ENCODE measurements around the gene MYL3. TPM values are rescaled to one million over a fixed set of nuclear protein-coding genes. Genes with fewer than 3 reads are reported as not detected.

MYL3 gene
- total RNA-seq, 5 donors from 2014 or later (not counting 1 experiment from before 2014, with no cell fraction given), result not detected

DNA sequence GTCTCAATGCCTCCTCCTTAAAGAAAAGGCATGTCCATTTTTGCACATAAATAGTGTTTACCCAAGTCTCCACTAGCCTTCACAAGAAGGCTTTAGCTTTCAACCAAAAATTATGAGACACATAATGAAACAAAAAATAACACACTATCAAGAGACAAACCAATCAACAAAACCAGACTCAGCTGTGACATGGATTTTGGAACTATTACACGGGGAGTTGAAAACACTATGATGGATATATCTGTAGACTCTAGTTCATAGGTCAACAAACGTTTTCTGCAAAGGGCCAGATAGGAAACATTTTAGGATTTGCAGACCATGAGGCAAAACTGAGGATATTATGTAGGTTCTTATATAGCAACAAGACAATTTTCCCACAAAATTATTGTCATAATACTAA is 24.9 kb downstream of the MYL3 start:
- DNase-seq, result no peak
- H3K9me3 Mint-ChIP-seq, result peaks cover 10 to 58% (median 42%) of the 10 kb centered on the region in 3 donors
- Histone ChIP-seq H3K4me1 (ENCODE audit: control insufficient read depth in 1 of 2, extremely low read depth in 1 of 2, insufficient read depth in 2 of 2, low read length in 2 of 2) (no peaks in the 10 kb centered on the region), H3K4me3 (ENCODE audit: control insufficient read depth in 1 of 2, extremely low read depth in 1 of 2, low read length in 1 of 2) (no peak overlapping the region), H3K9me3 (no peaks in the 10 kb centered on the region), H3K36me3 (ENCODE audit: control insufficient read depth in 2 of 2, extremely low read depth in 1 of 2, insufficient read depth in 1 of 2, low read length in 1 of 2) (no peaks in the 10 kb centered on the region), H3K27me3 (replicated peaks in 1 of 2; ENCODE audit: control insufficient read depth in 2 of 2, extremely low read depth in 1 of 2, insufficient read depth in 2 of 2, low read length in 1 of 2) (peaks cover 0 to 4% of the 10 kb centered on the region in 2 experiments), H3K27ac (ENCODE audit: low read length) (no peak overlapping the region)
- no peak overlapping the region for H3K4me3 Mint-ChIP-seq
- CTCF ChIA-PET, result no interaction called here
- H3K27me3 Mint-ChIP-seq, result no peaks in the 10 kb centered on the region
- H3K4me1 Mint-ChIP-seq, result no peaks in the 10 kb centered on the region
- POLR2A ChIA-PET, result no interaction called here
- no peak overlapping the region for H3K27ac Mint-ChIP-seq
- ATAC-seq (replicated peaks in 1 of 4), result no peak
- no CpG with 5 or more reads among the region's 2 CpGs for WGBS (ENCODE audit: insufficient coverage)
- H3K36me3 Mint-ChIP-seq, result peaks cover 23% of the 10 kb centered on the region

DNA sequence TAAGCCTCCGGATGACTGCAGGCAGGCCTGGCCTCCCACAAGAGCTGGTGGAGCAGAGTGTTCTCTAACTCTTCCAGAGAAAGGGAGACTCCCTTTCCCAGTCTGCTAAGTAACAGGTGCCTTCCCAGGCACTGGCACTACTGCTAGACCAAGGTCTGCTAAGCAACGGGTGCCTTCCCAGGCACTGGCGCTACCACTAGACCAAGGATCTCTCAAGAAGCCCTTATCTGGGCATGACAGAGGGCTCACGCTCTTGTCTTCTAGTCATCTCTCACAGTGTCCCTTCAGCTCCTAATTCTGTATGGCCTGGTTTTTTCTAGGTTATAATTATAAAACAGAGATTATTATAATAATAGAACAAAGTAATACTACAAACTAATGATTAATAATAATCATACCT is 27.8 kb downstream of the MYL3 start:
- Mint-ChIP-seq H3K27me3 (peaks cover 0 to 1% of the 10 kb centered on the region in 2 donors), H3K4me3 (no peak overlapping the region), H3K36me3 (peaks cover 19% of the 10 kb centered on the region), H3K9me3 (peaks cover 5 to 34% (median 23%) of the 10 kb centered on the region in 3 donors), H3K4me1 (no peaks in the 10 kb centered on the region), H3K27ac (no peak overlapping the region)
- ATAC-seq (replicated peaks in 1 of 4) (no peak), DNase-seq (no peak)
- Histone ChIP-seq H3K27ac (ENCODE audit: low read length) (no peak overlapping the region), H3K4me1 (ENCODE audit: control insufficient read depth in 1 of 2, extremely low read depth in 1 of 2, insufficient read depth in 2 of 2, low read length in 2 of 2) (no peaks in the 10 kb centered on the region), H3K4me3 (ENCODE audit: control insufficient read depth in 1 of 2, extremely low read depth in 1 of 2, low read length in 1 of 2) (no peak overlapping the region), H3K27me3 (replicated peaks in 1 of 2; ENCODE audit: control insufficient read depth in 2 of 2, extremely low read depth in 1 of 2, insufficient read depth in 2 of 2, low read length in 1 of 2) (peaks cover 0 to 4% of the 10 kb centered on the region in 2 experiments), H3K36me3 (ENCODE audit: control insufficient read depth in 2 of 2, extremely low read depth in 1 of 2, insufficient read depth in 1 of 2, low read length in 1 of 2) (no peaks in the 10 kb centered on the region), H3K9me3 (no peaks in the 10 kb centered on the region)
- 90% methylated on average over 3 of the region's 4 CpGs for WGBS (ENCODE audit: insufficient coverage)
- CTCF ChIA-PET, result no interaction called here
- POLR2A ChIA-PET, result no interaction called here

DNA sequence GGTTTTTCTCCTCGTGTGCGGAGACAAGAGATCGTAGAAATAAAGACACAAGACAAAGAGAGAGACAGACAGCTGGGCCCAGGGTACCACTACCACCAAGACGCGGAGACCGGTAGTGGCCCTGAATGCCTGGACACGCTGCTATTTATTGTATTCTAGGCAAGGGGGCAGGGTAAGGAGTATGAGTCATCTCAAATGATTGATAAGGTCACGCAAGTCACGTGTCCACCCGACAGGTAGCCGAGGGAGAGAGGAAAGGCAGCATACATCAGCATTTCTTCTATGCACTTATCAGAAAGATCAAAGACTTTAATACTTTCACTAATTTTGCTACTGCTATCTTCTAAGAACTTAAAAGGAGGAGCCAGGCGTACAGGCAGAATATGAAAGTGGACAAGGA is 28.2 kb downstream of the MYL3 start:
- no peak for ATAC-seq (replicated peaks in 1 of 4)
- H3K27me3 ChIP-seq (replicated peaks in 1 of 2; ENCODE audit: control insufficient read depth in 2 of 2, extremely low read depth in 1 of 2, insufficient read depth in 2 of 2, low read length in 1 of 2), result peaks cover 0 to 4% of the 10 kb centered on the region in 2 experiments
- Mint-ChIP-seq H3K36me3 (peaks cover 16% of the 10 kb centered on the region), H3K27me3 (peaks cover 0 to 1% of the 10 kb centered on the region in 2 donors), H3K27ac (no peak overlapping the region), H3K4me1 (no peaks in the 10 kb centered on the region), H3K4me3 (no peak overlapping the region), H3K9me3 (peaks cover 5 to 30% (median 21%) of the 10 kb centered on the region in 3 donors)
- DNase-seq, result no peak
- no peak overlapping the region for H3K4me3 ChIP-seq (ENCODE audit: control insufficient read depth in 1 of 2, extremely low read depth in 1 of 2, low read length in 1 of 2)
- POLR2A ChIA-PET, result no interaction called here
- no peak overlapping the region for H3K27ac ChIP-seq (ENCODE audit: low read length)
- WGBS (ENCODE audit: insufficient coverage), result 89% methylated on average over 6 of the region's 12 CpGs
- H3K36me3 ChIP-seq (ENCODE audit: control insufficient read depth in 2 of 2, extremely low read depth in 1 of 2, insufficient read depth in 1 of 2, low read length in 1 of 2), result no peaks in the 10 kb centered on the region
- peaks cover 0 to under 1% of the 10 kb centered on the region in 2 experiments for H3K4me1 ChIP-seq (ENCODE audit: control insufficient read depth in 1 of 2, extremely low read depth in 1 of 2, insufficient read depth in 2 of 2, low read length in 2 of 2)
- CTCF ChIA-PET, result no interaction called here
- H3K9me3 ChIP-seq, result no peaks in the 10 kb centered on the region

DNA sequence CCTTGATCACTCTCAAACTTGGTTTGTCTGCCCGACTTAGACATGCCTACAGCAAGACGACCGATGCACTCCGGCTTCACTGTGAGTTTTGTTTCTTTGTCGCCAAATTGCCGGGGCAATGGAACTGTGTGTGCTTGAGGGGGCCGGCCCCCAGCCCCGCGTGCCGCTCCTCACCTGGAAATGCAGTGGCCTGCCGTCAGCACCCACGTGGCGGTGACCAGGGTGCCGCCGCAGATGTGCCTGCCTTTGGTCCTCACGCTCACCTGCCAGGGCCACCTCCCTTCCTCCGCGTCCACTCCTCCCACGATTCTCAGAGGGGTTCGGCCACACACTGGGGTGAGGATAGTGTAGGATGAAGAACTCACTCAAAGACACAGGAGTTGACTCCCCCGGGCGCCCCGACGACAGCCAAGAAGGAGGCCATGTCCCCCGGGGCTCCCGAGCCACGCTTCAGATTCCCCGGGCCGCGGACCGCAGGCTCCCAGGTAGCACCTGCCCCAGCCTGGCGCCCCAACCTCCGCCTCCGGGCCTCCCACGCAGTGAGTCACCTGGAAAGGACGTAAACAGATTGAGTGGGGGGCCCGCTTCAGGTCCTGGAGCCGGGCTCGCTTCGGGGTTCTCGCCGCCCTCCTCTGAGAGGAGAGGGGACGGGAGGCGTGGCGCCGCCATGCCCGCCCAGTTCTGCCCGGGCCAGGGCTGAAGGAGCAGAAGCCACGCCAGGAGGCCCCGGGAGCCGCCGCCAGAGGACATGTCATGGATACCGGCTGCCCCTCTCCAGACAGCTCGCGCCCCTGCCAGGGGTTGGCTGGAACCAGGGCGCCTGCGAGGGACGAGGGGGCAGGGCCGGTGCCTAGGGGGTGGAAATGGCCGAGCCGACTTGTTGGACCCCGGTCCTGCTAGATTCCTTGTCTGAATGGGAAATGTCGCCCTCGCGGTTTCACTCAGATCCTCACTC is 29.6 kb downstream of the MYL3 start:
- Histone ChIP-seq H3K27me3 (replicated peaks in 1 of 2; ENCODE audit: control insufficient read depth in 2 of 2, extremely low read depth in 1 of 2, insufficient read depth in 2 of 2, low read length in 1 of 2) (peaks cover 0 to 4% of the 10 kb centered on the region in 2 experiments), H3K4me1 (ENCODE audit: control insufficient read depth in 1 of 2, extremely low read depth in 1 of 2, insufficient read depth in 2 of 2, low read length in 2 of 2) (peaks cover 0 to 4% of the 10 kb centered on the region in 2 experiments), H3K36me3 (ENCODE audit: control insufficient read depth in 2 of 2, extremely low read depth in 1 of 2, insufficient read depth in 1 of 2, low read length in 1 of 2) (no peaks in the 10 kb centered on the region), H3K9me3 (no peaks in the 10 kb centered on the region), H3K4me3 (ENCODE audit: control insufficient read depth in 1 of 2, extremely low read depth in 1 of 2, low read length in 1 of 2) (no peak overlapping the region), H3K27ac (ENCODE audit: low read length) (no peak overlapping the region)
- Mint-ChIP-seq H3K9me3 (peaks cover 0 to 21% (median 14%) of the 10 kb centered on the region in 3 donors), H3K4me1 (no peaks in the 10 kb centered on the region), H3K27me3 (peaks cover 0 to 1% of the 10 kb centered on the region in 2 donors), H3K27ac (no peak overlapping the region), H3K4me3 (no peak overlapping the region), H3K36me3 (peaks cover 10% of the 10 kb centered on the region)
- WGBS (ENCODE audit: insufficient coverage), result 93% methylated on average over 49 of the region's 65 CpGs
- ChIA-PET POLR2A (no interaction called here), CTCF (no interaction called here)
- ATAC-seq (replicated peaks in 1 of 4) (no peak), DNase-seq (no peak)

DNA sequence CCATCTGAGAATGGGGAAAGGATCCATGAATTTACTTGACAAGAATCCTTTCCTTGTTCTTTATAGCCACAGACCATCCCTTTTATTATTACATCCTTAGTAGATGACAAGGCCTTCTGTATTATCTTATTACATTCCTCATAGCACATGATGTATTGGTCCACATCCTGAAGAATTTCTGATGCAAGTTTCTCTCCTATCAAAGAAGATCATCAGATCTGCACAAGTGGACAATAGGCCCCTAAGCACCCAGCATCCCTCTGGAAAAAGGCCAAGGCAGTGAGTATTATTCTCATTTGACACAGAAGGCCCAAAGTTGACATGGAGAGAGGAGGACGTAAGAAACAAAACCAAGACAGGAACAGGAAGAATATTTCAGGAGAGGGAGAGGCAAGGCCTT is 31.4 kb downstream of the MYL3 start:
- DNase-seq, result no peak
- Mint-ChIP-seq H3K27me3 (peaks cover 0 to 1% of the 10 kb centered on the region in 2 donors), H3K27ac (no peak overlapping the region), H3K36me3 (peaks cover 2% of the 10 kb centered on the region), H3K4me1 (peaks cover 0 to 2% (median 0%) of the 10 kb centered on the region in 3 donors), H3K9me3 (peaks cover 0 to 3% (median 0%) of the 10 kb centered on the region in 3 donors), H3K4me3 (no peak overlapping the region)
- no peak overlapping the region for H3K4me3 ChIP-seq (ENCODE audit: control insufficient read depth in 1 of 2, extremely low read depth in 1 of 2, low read length in 1 of 2)
- H3K9me3 ChIP-seq, result no peaks in the 10 kb centered on the region
- H3K27ac ChIP-seq (ENCODE audit: low read length), result no peak overlapping the region
- CTCF ChIA-PET, result no interaction called here
- POLR2A ChIA-PET, result no interaction called here
- ATAC-seq (replicated peaks in 1 of 4), result no peak
- WGBS (ENCODE audit: insufficient coverage), result 100% methylated on average over 1 of the region's 1 CpG
- H3K27me3 ChIP-seq (replicated peaks in 1 of 2; ENCODE audit: control insufficient read depth in 2 of 2, extremely low read depth in 1 of 2, insufficient read depth in 2 of 2, low read length in 1 of 2), result peaks cover 0 to 4% of the 10 kb centered on the region in 2 experiments
- no peaks in the 10 kb centered on the region for H3K36me3 ChIP-seq (ENCODE audit: control insufficient read depth in 2 of 2, extremely low read depth in 1 of 2, insufficient read depth in 1 of 2, low read length in 1 of 2)
- H3K4me1 ChIP-seq (ENCODE audit: control insufficient read depth in 1 of 2, extremely low read depth in 1 of 2, insufficient read depth in 2 of 2, low read length in 2 of 2), result peaks cover 0 to 4% of the 10 kb centered on the region in 2 experiments

DNA sequence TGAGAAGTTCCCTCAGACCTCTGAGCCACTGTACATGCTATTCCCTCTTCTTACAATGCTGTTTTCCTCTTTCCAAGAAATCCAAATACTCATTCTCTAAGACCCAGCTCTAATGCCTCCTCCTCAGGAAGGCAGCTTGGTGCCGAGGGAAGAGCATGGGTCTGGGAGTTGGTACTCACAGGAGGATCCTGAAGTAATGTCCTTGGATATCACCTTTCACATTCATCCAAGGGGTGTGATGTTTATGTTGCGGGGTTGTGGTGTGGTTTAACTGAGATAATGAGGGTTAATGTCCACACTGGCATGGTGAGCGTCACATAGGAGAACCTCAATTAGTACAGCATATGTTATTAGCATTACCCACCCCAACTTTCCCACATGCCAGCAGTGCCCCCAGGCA is 31.9 kb downstream of the MYL3 start:
- H3K36me3 Mint-ChIP-seq, result no peaks in the 10 kb centered on the region
- peaks cover 0 to 2% (median 0%) of the 10 kb centered on the region in 3 donors for H3K4me1 Mint-ChIP-seq
- no peaks in the 10 kb centered on the region for H3K9me3 Mint-ChIP-seq
- Histone ChIP-seq H3K9me3 (no peaks in the 10 kb centered on the region), H3K27me3 (replicated peaks in 1 of 2; ENCODE audit: control insufficient read depth in 2 of 2, extremely low read depth in 1 of 2, insufficient read depth in 2 of 2, low read length in 1 of 2) (peaks cover 0 to 4% of the 10 kb centered on the region in 2 experiments), H3K4me1 (ENCODE audit: control insufficient read depth in 1 of 2, extremely low read depth in 1 of 2, insufficient read depth in 2 of 2, low read length in 2 of 2) (peaks cover 0 to 4% of the 10 kb centered on the region in 2 experiments), H3K36me3 (ENCODE audit: control insufficient read depth in 2 of 2, extremely low read depth in 1 of 2, insufficient read depth in 1 of 2, low read length in 1 of 2) (no peaks in the 10 kb centered on the region), H3K4me3 (ENCODE audit: control insufficient read depth in 1 of 2, extremely low read depth in 1 of 2, low read length in 1 of 2) (no peak overlapping the region), H3K27ac (ENCODE audit: low read length) (no peak overlapping the region)
- WGBS (ENCODE audit: insufficient coverage), result no CpG with 5 or more reads among the region's 3 CpGs
- ChIA-PET CTCF (no interaction called here), POLR2A (no interaction called here)
- DNase-seq (no peak), ATAC-seq (replicated peaks in 1 of 4) (no peak)
- H3K27me3 Mint-ChIP-seq, result peaks cover 0 to 1% of the 10 kb centered on the region in 2 donors
- H3K4me3 Mint-ChIP-seq, result no peak overlapping the region
- H3K27ac Mint-ChIP-seq, result no peak overlapping the region

All from T-cell (primary cell).